K562 (cell line): Measurements from ENCODE around the gene TMEM147. TPM values are rescaled to one million over a fixed set of nuclear protein-coding genes. Genes with fewer than 3 reads are reported as not detected.

Experiments used
- ATAC-seq: fragments of 200-7000 bp; cut with Tn5 transposase; 3 replicates; pipeline ENCODE4 v1.9.1; 2020; ENCODE audit warnings: moderate library complexity
- BruUV-seq: library from RNA; stranded (reverse); fragments of 400-500 nt; replicated peaks from 2 replicates; lab custom pipeline; 2021; lab: Mats Ljungman, UMichigan
- CTCF ChIA-PET: fragments of 300-600 bp; formaldehyde crosslinking; extraction: SDS; loops from one replicate; lab custom pipeline; 2021; ENCODE audit warnings: low intra/inter-chr PET ratio; lab: Yijun Ruan, JAX
- POLR2A ChIA-PET: fragments of 300-600, 350-650 bp; sonication (Branson Sonifier 250); formaldehyde crosslinking; extraction: SDS; loops from one replicate; lab custom pipeline; 2021; ENCODE audit warnings: antibody characterized with exemption, inconsistent platforms; lab: Yijun Ruan, JAX
- DNase-seq, 4 experiments: peaks; one replicate each; pipeline versions ENCODE4 v3.0.0 to v3.0.0-alpha.2; 2011 to 2018; ENCODE audit warnings: low spot score in 3 of 4, mixed read lengths in 3 of 4; ENCODE audit errors: extremely low read depth in 1 of 4
- FAIRE-seq: peaks from 2 replicates; lab custom pipeline; 2011; peaks lifted over from hg19 to GRCh38; lab: Jason Lieb, UNC
- H2AFZ ChIP-seq: 2 replicates; pipeline ENCODE4 v1.6.0; 2011; ENCODE audit warnings: low read depth, low read length, control low read depth, inconsistent platforms
- H3K27ac ChIP-seq: fragments of 200-600 bp; 3 replicates; pipeline ENCODE4 v1.8.0; 2011; ENCODE audit warnings: low read depth, mild to moderate bottlenecking, control low read depth, inconsistent platforms, low read length, moderate library complexity, mixed read lengths; ENCODE audit errors: extremely low read depth
- H3K27me3 ChIP-seq, 2 experiments: fragments of 300-600 bp in 1 of 2; 2 replicates in 1 of 2; 3 replicates in 1 of 2; pipeline versions ENCODE4 v1.6.0 to v1.8.0; 2011; ENCODE audit warnings: inconsistent platforms in 2 of 2, low read length in 2 of 2, mild to moderate bottlenecking in 1 of 2, mixed read lengths in 1 of 2, moderate library complexity in 1 of 2; ENCODE audit not compliant: control insufficient read depth in 2 of 2, insufficient read depth in 2 of 2
- H3K36me3 ChIP-seq: fragments of 300-600 bp; 3 replicates; pipeline ENCODE4 v1.8.0; 2011; ENCODE audit warnings: mild to moderate bottlenecking, low read length, inconsistent platforms; ENCODE audit not compliant: control insufficient read depth, insufficient read depth
- H3K4me1 ChIP-seq, 2 experiments: fragments of 200-600 bp in 1 of 2; replicated peaks in 1 of 2; 2 replicates in 1 of 2; 3 replicates in 1 of 2; pipeline versions ENCODE4 v1.5.1 to v1.8.0; 2011; ENCODE audit warnings: inconsistent platforms in 2 of 2, low read length in 2 of 2, mild to moderate bottlenecking in 1 of 2, mixed read lengths in 1 of 2, moderate library complexity in 1 of 2; ENCODE audit not compliant: control insufficient read depth in 2 of 2, insufficient read depth in 2 of 2
- H3K4me2 ChIP-seq: 2 replicates; pipeline ENCODE4 v1.6.1; 2011; ENCODE audit warnings: low read length, control low read depth, inconsistent platforms, mixed read lengths; ENCODE audit not compliant: insufficient read depth
- H3K4me3 ChIP-seq: fragments of 200-600 bp; sonication (generic), shearing (Covaris generic); 2 replicates; pipeline ENCODE4 v1.5.1; 2016; ENCODE audit warnings: control low read depth, inconsistent platforms
- H3K79me2 ChIP-seq: fragments of 200-600 bp; 3 replicates; pipeline ENCODE4 v1.8.0; 2011; ENCODE audit warnings: low read length, inconsistent platforms; ENCODE audit not compliant: control insufficient read depth, insufficient read depth
- H3K9ac ChIP-seq, 2 experiments: 2 replicates each; pipeline versions ENCODE4 v1.6.0 to v1.6.1; 2011; ENCODE audit warnings: low read depth in 2 of 2, low read length in 2 of 2, control low read depth in 1 of 2, inconsistent platforms in 1 of 2, mild to moderate bottlenecking in 1 of 2, mixed read lengths in 1 of 2; ENCODE audit not compliant: insufficient read depth in 1 of 2
- H3K9me1 ChIP-seq: one replicate; pipeline ENCODE4 v1.6.0; 2011; ENCODE audit warnings: inconsistent platforms, mild to moderate bottlenecking, low read length, moderate library complexity; ENCODE audit not compliant: control insufficient read depth, insufficient read depth
- H3K9me3 ChIP-seq: replicated peaks from 2 replicates; pipeline ENCODE4 v1.5.1; 2011; ENCODE audit warnings: low read depth, low read length, inconsistent platforms; ENCODE audit not compliant: control insufficient read depth, insufficient read depth
- H4K20me1 ChIP-seq: replicated peaks from 2 replicates; pipeline ENCODE4 v1.6.1; 2011; ENCODE audit warnings: low read length, inconsistent platforms, mixed read lengths; ENCODE audit not compliant: control insufficient read depth, insufficient read depth
- BCOR ChIP-seq: fragments of 450-650 bp; IDR thresholded peaks from 2 replicates; pipeline ENCODE4 v1.6.1; 2016
- HDAC2 ChIP-seq: fragments of 450-650 bp; IDR thresholded peaks from 2 replicates; pipeline ENCODE4 v1.6.1; 2016; ENCODE audit warnings: mild to moderate bottlenecking
- KDM1A ChIP-seq, 2 experiments: fragments of 450-650 bp; IDR thresholded peaks; 2 replicates each; pipeline ENCODE4 v1.6.1; 2016; ENCODE audit warnings: mild to moderate bottlenecking in 2 of 2
- NFIC ChIP-seq: fragments of 450-650 bp; IDR thresholded peaks from 2 replicates; pipeline ENCODE4 v1.6.1; 2017; ENCODE audit warnings: mild to moderate bottlenecking, inconsistent platforms
- RBM25 ChIP-seq: fragments of 200-400 bp; formaldehyde crosslinking; IDR thresholded peaks from 2 replicates; pipeline ENCODE4 v1.6.1; 2018; ENCODE audit warnings: low read length, low read depth, moderate library complexity; ENCODE audit not compliant: severe bottlenecking
- SLC30A9 ChIP-seq: fragments of 250-450 bp; sonication (Bioruptor Pico); IDR thresholded peaks from 2 replicates; pipeline ENCODE4 v1.8.0; 2022; ENCODE audit warnings: mild to moderate bottlenecking, moderate library complexity
- XRCC3 ChIP-seq: fragments of 450-650 bp; IDR thresholded peaks from 2 replicates; pipeline ENCODE4 v1.6.1; 2017; ENCODE audit warnings: mild to moderate bottlenecking, moderate library complexity
- ZNF146 ChIP-seq: IDR thresholded peaks from one replicate; pipeline ENCODE4 v1.6.1; 2018; ENCODE audit warnings: missing compliant biosample characterization; ENCODE audit not compliant: unreplicated experiment
- WGBS: fragments of 100-300 bp; shearing (Covaris generic); methylation state at CpG from one replicate; pipeline ENCODE4 v1.1.6; 2016; ENCODE audit warnings: low coverage, mixed read lengths; ENCODE audit not compliant: insufficient coverage; ENCODE audit errors: missing lambda C conversion rate; 5-methylcytosine and 5-hydroxymethylcytosine counted together
- in situ Hi-C: fragments of 300-500 bp; cut with MboI; formaldehyde crosslinking; loops from 4 replicates; pipeline ENCODE4 v1.15.0; 2018; ENCODE audit warnings: inconsistent platforms, mixed read lengths
- intact Hi-C: fragments of 100-400 bp; cut with micrococcal nuclease; formaldehyde crosslinking; loops from 2 replicates; pipeline ENCODE4 v1.14.2; 2022
- polyA plus RNA-seq, 8 experiments: library from polyadenylated mRNA; depleted of rRNA in 4 of 8; stranded (reverse) in 5 of 8; unstranded in 3 of 8; fragments of >200 nt; fragmentation: Nextera tagmentation in 2 of 8; fragmentation: Illumina TruSeq in 1 of 8; extraction: Ambion mirVana in 2 of 8; extraction: Trizol in 1 of 8; gene quantifications; 2 replicates each; pipeline versions ENCODE4 v1.2.1 to v1.2.3, GENCODE V29; 2011 to 2014; ENCODE audit warnings: inconsistent platforms in 1 of 8, missing spikeins in 1 of 8
- total RNA-seq, 7 experiments: library from RNA; depleted of rRNA in 6 of 7; stranded (reverse); fragments of >200 nt in 6 of 7; fragmentation: Illumina TruSeq in 2 of 7; extraction: Trizol in 2 of 7; gene quantifications; 2 replicates each; pipeline versions ENCODE4 v1.2.1 to v1.2.3, GENCODE V29; 2011 to 2021; ENCODE audit warnings: low replicate concordance in 1 of 7
- TF ChIP-seq, protein P1 (sequence below), 2 experiments: fragments of 450-650 bp; conservative IDR thresholded peaks; 2 replicates each; pipeline ENCODE4 v1.6.1; 2017; ENCODE audit warnings: mild to moderate bottlenecking in 2 of 2, moderate library complexity in 2 of 2
- TF ChIP-seq, protein P2 (sequence below): sonication (generic); formaldehyde crosslinking; IDR thresholded peaks from 2 replicates; pipeline ENCODE4 v1.8.0; 2022; ENCODE audit warnings: missing genetic modification reagents, mild to moderate bottlenecking, moderate library complexity, borderline replicate concordance

The TMEM147 gene
- total and polyA plus RNA-seq, 9 of the 15 experiments (the other 6 are each of a cell fraction or from before 2014, with no cell fraction given) = 73.8 to 194 (median 142) TPM

DNA sequence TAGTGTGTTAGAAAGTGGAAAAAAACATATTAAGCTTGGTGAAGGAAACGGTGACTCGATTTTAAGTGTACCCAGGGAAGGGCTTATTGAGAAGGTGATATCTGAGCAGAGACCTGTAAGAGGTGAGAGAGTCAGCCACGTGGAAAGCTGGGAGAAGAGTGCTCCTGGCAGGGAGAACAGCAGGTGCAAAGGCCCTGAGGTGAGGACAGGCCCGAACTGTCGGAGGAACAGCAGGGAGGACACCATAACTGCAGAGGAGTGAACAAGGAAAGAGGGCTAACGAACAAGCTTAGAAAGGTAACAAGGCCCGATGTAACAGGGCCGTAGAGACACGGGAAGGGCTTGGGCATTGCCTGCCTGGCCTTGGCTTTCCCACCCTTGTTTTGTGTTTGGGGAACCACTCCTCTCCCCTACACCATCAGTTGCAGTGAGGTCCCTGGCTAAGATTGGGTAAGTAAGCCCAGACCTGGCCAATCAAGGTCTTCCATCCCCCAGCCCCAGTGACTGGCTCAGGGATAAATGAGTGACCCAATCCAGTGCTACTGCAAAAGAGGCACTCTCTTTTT is 10.7 kb downstream of the TMEM147 start:
- Histone ChIP-seq H3K4me1 (peaks cover 4 to 49% of the 10 kb centered on the region in 2 experiments; a peak in 3 of 5 replicates), H3K4me3 (no peak overlapping the region), H3K4me2 (no peak overlapping the region), H2AFZ (peak overlapping the region; percentile 14; the same call in 1 of the 2 replicates), H3K79me2 (no peaks in the 10 kb centered on the region), H3K27ac (no peak overlapping the region), H3K27me3 (peaks cover 18 to 38% of the 10 kb centered on the region in 2 experiments; a peak in 4 of 5 replicates), H3K9me1 (peaks cover 3% of the 10 kb centered on the region), H3K9me3 (no peaks in the 10 kb centered on the region; the same call in 1 of the 2 replicates), H4K20me1 (peaks cover 7% of the 10 kb centered on the region; the same call in 1 of the 2 replicates), H3K9ac (no peak overlapping the region; a peak in 1 of 4 replicates), H3K36me3 (no peaks in the 10 kb centered on the region)
- POLR2A ChIA-PET = interaction anchor here (0.6 to 1.0 kb wide), 2 partner anchors 128 to 371 kb away, joined by 3 read pairs; no protein-coding TSS in a partner anchor
- ATAC-seq (no peak), FAIRE-seq (no peak), DNase-seq (no peak)
- in situ Hi-C loops (no loop called here), intact Hi-C loops (loop anchor here (5.0 kb wide), 3 partner anchors 36 to 376 kb away; partner anchors contain the start of gene ETV2)
- TF ChIP-seq, protein P1, sequence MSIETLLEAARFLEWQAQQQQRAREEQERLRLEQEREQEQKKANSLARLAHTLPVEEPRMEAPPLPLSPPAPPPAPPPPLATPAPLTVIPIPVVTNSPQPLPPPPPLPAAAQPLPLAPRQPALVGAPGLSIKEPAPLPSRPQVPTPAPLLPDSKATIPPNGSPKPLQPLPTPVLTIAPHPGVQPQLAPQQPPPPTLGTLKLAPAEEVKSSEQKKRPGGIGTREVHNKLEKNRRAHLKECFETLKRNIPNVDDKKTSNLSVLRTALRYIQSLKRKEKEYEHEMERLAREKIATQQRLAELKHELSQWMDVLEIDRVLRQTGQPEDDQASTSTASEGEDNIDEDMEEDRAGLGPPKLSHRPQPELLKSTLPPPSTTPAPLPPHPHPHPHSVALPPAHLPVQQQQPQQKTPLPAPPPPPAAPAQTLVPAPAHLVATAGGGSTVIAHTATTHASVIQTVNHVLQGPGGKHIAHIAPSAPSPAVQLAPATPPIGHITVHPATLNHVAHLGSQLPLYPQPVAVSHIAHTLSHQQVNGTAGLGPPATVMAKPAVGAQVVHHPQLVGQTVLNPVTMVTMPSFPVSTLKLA (conservative IDR thresholded peaks at IDR 0.05) = 0 out of 4 replicates have a peak, but pooled peaks of 1 of the 2 experiments have one; percentile 13
- no peak for TF ChIP-seq SLC30A9 (CRISPR knock-in tag)
- TF ChIP-seq KDM1A (IDR thresholded peaks at IDR 0.05) = peak in 1 of 2 experiments; percentile 33; a peak in 1 of 4 replicates
- TF ChIP-seq XRCC3 = no peak
- 0 out of 2 replicates have a peak, but pooled peaks have one; percentile 11 for TF ChIP-seq HDAC2
- no peak for TF ChIP-seq ZNF146
- TF ChIP-seq NFIC = no peak
- TF ChIP-seq RBM25 = peak; percentile 66
- TF ChIP-seq BCOR = peak; percentile 75
- TF ChIP-seq, protein P2, sequence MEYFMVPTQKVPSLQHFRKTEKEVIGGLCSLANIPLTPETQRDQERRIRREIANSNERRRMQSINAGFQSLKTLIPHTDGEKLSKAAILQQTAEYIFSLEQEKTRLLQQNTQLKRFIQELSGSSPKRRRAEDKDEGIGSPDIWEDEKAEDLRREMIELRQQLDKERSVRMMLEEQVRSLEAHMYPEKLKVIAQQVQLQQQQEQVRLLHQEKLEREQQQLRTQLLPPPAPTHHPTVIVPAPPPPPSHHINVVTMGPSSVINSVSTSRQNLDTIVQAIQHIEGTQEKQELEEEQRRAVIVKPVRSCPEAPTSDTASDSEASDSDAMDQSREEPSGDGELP (CRISPR knock-in tag) = 0 out of 2 replicates have a peak, but pooled peaks have one; percentile 9
- CTCF ChIA-PET = no interaction called here
- WGBS = 55% methylated on average over 9 of the region's 9 CpGs
- BruUV-seq = no TSS peak
